ENCODE results near the gene ESRRA.

The ESRRA gene

GRCh38 chr11:64278576-64279190 lies 26.6 kb upstream of the ESRRA start:
- no peak for DNase-seq (ENCODE audit: low read depth, low spot score)
- Histone ChIP-seq H3K9ac (ENCODE audit: insufficient read length) (no peak overlapping the region), H3K27ac (no peak overlapping the region), H3K36me3 (ENCODE audit: insufficient read depth, low read length) (no peaks in the 10 kb centered on the region; the same call in 1 of the 2 replicates), H3K9me3 (ENCODE audit: low read depth, low read length) (no peaks in the 10 kb centered on the region), H3K4me3 (no peak overlapping the region)
- no peak for TF ChIP-seq EZH2 (IDR thresholded peaks at IDR 0.05)
- no peak for TF ChIP-seq FOXP2 (optimal IDR thresholded peaks at IDR 0.05; ENCODE audit: control extremely low read depth, extremely low read length, insufficient read depth)
- no peak for TF ChIP-seq POLR2AphosphoS5 (IDR thresholded peaks at IDR 0.05; ENCODE audit: borderline replicate concordance, low read depth, low read length)

- TF ChIP-seq POLR2AphosphoS5 (IDR thresholded peaks at IDR 0.05; ENCODE audit: borderline replicate concordance, low read depth, low read length) (no peak), FOXP2 (optimal IDR thresholded peaks at IDR 0.05; ENCODE audit: control extremely low read depth, extremely low read length, insufficient read depth) (no peak), EZH2 (IDR thresholded peaks at IDR 0.05) (no peak)
- H3K9me3 ChIP-seq (ENCODE audit: low read depth, low read length) = no peaks in the 10 kb centered on the region
- H3K9ac ChIP-seq (ENCODE audit: insufficient read length) = no peak overlapping the region
- no peak for DNase-seq (ENCODE audit: low read depth, low spot score)
- H3K4me3 ChIP-seq = no peak overlapping the region
- no peak overlapping the region for H3K27ac ChIP-seq
- H3K36me3 ChIP-seq (ENCODE audit: insufficient read depth, low read length) = no peaks in the 10 kb centered on the region; the same call in 1 of the 2 replicates
These were observed 23.2 kb upstream of the ESRRA start for GRCh38 chr11:64281957-64282770.

- no peak for DNase-seq (ENCODE audit: low read depth, low spot score)
- H3K27ac ChIP-seq = no peak overlapping the region
These were observed 22.2 kb upstream of the ESRRA start for GRCh38 chr11:64283092-64283491.

GRCh38 chr11:64284048-64284961 lies 21.0 kb upstream of the ESRRA start, which contains the start of gene BAD:
TSS of gene BAD (minus strand) at chr11:64284665. CDS start at chr11:64284368, 297 bp downstream.
- Histone ChIP-seq H3K4me3 (peak within 1 kb of the TSS; percentile 92), H3K27ac (peak within 1 kb of the TSS; percentile 78), H3K9me3 (ENCODE audit: low read depth, low read length) (no peaks in the 10 kb centered on the region), H3K9ac (ENCODE audit: insufficient read length) (peak within 1 kb of the TSS; percentile 66), H3K36me3 (ENCODE audit: insufficient read depth, low read length) (no peaks in the 10 kb centered on the region; the same call in 1 of the 2 replicates)
- TF ChIP-seq FOXP2 (optimal IDR thresholded peaks at IDR 0.05; ENCODE audit: control extremely low read depth, extremely low read length, insufficient read depth) = peak; percentile 34
- TF ChIP-seq EZH2 (IDR thresholded peaks at IDR 0.05) = no peak
- peak; percentile 78; the same call in 1 of the 2 replicates for TF ChIP-seq POLR2AphosphoS5 (IDR thresholded peaks at IDR 0.05; ENCODE audit: borderline replicate concordance, low read depth, low read length)
- peak; percentile 45 for DNase-seq (ENCODE audit: low read depth, low spot score)

More at GRCh38 chr11:64283092-64283491, 22.2 kb upstream of the ESRRA start:
- no peak overlapping the region for H3K4me3 ChIP-seq
- no peak overlapping the region for H3K9ac ChIP-seq (ENCODE audit: insufficient read length)
- no peaks in the 10 kb centered on the region; the same call in 1 of the 2 replicates for H3K36me3 ChIP-seq (ENCODE audit: insufficient read depth, low read length)
- no peak for TF ChIP-seq POLR2AphosphoS5 (IDR thresholded peaks at IDR 0.05; ENCODE audit: borderline replicate concordance, low read depth, low read length)
- no peak for TF ChIP-seq EZH2 (IDR thresholded peaks at IDR 0.05)
- no peak for TF ChIP-seq FOXP2 (optimal IDR thresholded peaks at IDR 0.05; ENCODE audit: control extremely low read depth, extremely low read length, insufficient read depth)
- H3K9me3 ChIP-seq (ENCODE audit: low read depth, low read length) = no peaks in the 10 kb centered on the region

- no peak for DNase-seq (ENCODE audit: low read depth, low spot score)
These were observed 20.1 kb upstream of the ESRRA start, which contains the start of gene GPR137 for GRCh38 chr11:64284962-64285884. TSS of gene GPR137 (plus strand) at chr11:64285848. CDS start at chr11:64286525, 677 bp downstream.

DNA sequence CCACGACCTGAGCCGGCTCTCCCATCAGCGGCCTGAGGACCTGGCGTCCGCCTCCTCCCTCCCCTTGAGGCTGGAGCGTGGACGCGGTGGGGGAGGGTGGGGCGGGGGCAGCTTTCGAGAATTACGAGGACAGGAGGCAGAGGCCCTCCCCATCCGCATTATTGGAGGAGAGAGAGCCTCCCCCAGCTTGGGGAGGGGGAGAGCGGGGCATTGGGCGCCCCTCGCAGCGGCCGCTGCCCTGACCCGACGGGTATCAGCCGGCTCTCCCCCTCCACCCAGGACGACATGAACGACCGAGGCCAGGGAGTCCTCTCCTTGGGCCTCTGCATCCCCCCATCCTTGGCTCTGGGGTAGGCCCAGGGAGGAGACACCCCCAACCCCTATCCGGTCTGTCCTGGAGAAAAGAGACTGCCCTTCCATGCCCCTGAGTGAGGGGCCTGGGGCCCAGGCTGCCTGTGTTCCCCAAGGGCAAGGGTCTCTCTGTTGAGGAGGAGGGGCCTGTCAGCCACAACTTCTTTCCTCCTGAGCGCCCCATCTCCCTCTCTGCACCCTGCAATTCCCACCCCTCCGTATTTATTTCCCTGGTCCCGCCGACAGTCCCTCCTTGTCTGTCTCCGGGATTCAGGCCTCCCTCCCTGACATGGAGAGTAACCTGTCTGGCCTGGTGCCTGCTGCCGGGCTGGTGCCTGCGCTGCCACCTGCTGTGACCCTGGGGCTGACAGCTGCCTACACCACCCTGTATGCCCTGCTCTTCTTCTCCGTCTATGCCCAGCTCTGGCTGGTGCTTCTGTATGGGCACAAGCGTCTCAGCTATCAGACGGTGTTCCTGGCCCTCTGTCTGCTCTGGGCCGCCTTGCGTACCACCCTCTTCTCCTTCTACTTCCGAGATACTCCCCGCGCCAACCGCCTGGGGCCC lies 19.2 kb upstream of the ESRRA start:
- Histone ChIP-seq H3K9me3 (ENCODE audit: low read depth, low read length) (no peaks in the 10 kb centered on the region), H3K27ac (no peak overlapping the region), H3K9ac (ENCODE audit: insufficient read length) (peak overlapping the region; percentile 64), H3K36me3 (ENCODE audit: insufficient read depth, low read length) (no peaks in the 10 kb centered on the region; the same call in 1 of the 2 replicates), H3K4me3 (peak overlapping the region; percentile 92)
- TF ChIP-seq EZH2 (IDR thresholded peaks at IDR 0.05) (no peak), FOXP2 (optimal IDR thresholded peaks at IDR 0.05; ENCODE audit: control extremely low read depth, extremely low read length, insufficient read depth) (no peak), POLR2AphosphoS5 (IDR thresholded peaks at IDR 0.05; ENCODE audit: borderline replicate concordance, low read depth, low read length) (no peak)
- DNase-seq (ENCODE audit: low read depth, low spot score) = no peak

More at GRCh38 chr11:64284962-64285884, 20.1 kb upstream of the ESRRA start, which contains the start of gene GPR137:
- TF ChIP-seq EZH2 (IDR thresholded peaks at IDR 0.05) (no peak), FOXP2 (optimal IDR thresholded peaks at IDR 0.05; ENCODE audit: control extremely low read depth, extremely low read length, insufficient read depth) (no peak), POLR2AphosphoS5 (IDR thresholded peaks at IDR 0.05; ENCODE audit: borderline replicate concordance, low read depth, low read length) (no peak)
- Histone ChIP-seq H3K4me3 (peak within 1 kb of the TSS; percentile 92), H3K9ac (ENCODE audit: insufficient read length) (peak within 1 kb of the TSS; percentile 64), H3K27ac (peak within 1 kb of the TSS; percentile 78), H3K9me3 (ENCODE audit: low read depth, low read length) (no peaks in the 10 kb centered on the region), H3K36me3 (ENCODE audit: insufficient read depth, low read length) (no peaks in the 10 kb centered on the region; the same call in 1 of the 2 replicates)
